GM10248 (cell line): Measurements from ENCODE around the gene TMEM120B.

Experiments used
- CTCF ChIA-PET: fragments of 300-600 bp; sonication (Branson Sonifier 250); formaldehyde crosslinking; extraction: SDS; loops from one replicate; lab custom pipeline; 2021; ENCODE audit warnings: antibody characterized with exemption; lab: Yijun Ruan, JAX
- POLR2A ChIA-PET: fragments of 350-650 bp; sonication (Branson Sonifier 250); formaldehyde crosslinking; extraction: SDS; loops from one replicate; lab custom pipeline; 2020; ENCODE audit warnings: antibody characterized with exemption; lab: Yijun Ruan, JAX
- DNase-seq: peaks from one replicate; pipeline ENCODE4 v3.0.0; 2012; ENCODE audit errors: extremely low spot score
- CTCF ChIP-seq: IDR thresholded peaks from 2 replicates; pipeline ENCODE4 v1.5.1; 2012; ENCODE audit warnings: mild to moderate bottlenecking, low read depth; ENCODE audit errors: extremely low read depth, missing control alignments, control extremely low read depth

Gene TMEM120B

GRCh38 chr12:121783766-121784165 is 71.2 kb downstream of the TMEM120B start:
- ChIA-PET CTCF (interaction anchor here (1.7 to 23.3 kb wide), 3 partner anchors 10 to 28 kb away, joined by 9 to 533 read pairs (median 48); partner anchors contain the start of gene RHOF), POLR2A (no interaction called here)
- no peak for DNase-seq
- TF ChIP-seq CTCF = no peak

- TF ChIP-seq CTCF = no peak
- CTCF ChIA-PET = interaction anchor here (1.5 to 23.3 kb wide), 4 partner anchors 8 to 27 kb away, joined by 4 to 533 read pairs (median 28); partner anchors contain the start of gene RHOF
- DNase-seq = no peak
- POLR2A ChIA-PET = no interaction called here
Measured at GRCh38 chr12:121784460-121784859, 71.9 kb downstream of the TMEM120B start.

GRCh38 chr12:121786440-121786825 is 73.9 kb downstream of the TMEM120B start:
- DNase-seq = no peak
- POLR2A ChIA-PET = interaction anchor here (0.6 kb wide), 1 partner anchor 106 kb away, joined by 3 read pairs; no protein-coding TSS in a partner anchor
- CTCF ChIA-PET = interaction anchor here (1.1 to 23.3 kb wide), 4 partner anchors 9 to 25 kb away, joined by 3 to 533 read pairs (median 33); partner anchors contain the start of gene RHOF
- TF ChIP-seq CTCF = no peak

GRCh38 chr12:121787063-121788025 is 74.8 kb downstream of the TMEM120B start:
- ChIA-PET CTCF (interaction anchor here (1.1 to 23.3 kb wide), 5 partner anchors 9 to 24 kb away, joined by 3 to 533 read pairs (median 18); partner anchors contain the start of gene RHOF), POLR2A (interaction anchor here (0.5 to 0.6 kb wide), 3 partner anchors 11 to 386 kb away, joined by 3 to 5 read pairs (median 4); no protein-coding TSS in a partner anchor)
- no peak for DNase-seq

GRCh38 chr12:121788176-121788818 is 75.7 kb downstream of the TMEM120B start:
- ChIA-PET POLR2A (interaction anchor here (0.5 to 0.6 kb wide), 2 partner anchors 10 to 387 kb away, joined by 4 to 5 read pairs; no protein-coding TSS in a partner anchor), CTCF (interaction anchor here (1.5 to 23.3 kb wide), 4 partner anchors 8 to 23 kb away, joined by 8 to 533 read pairs (median 33); partner anchors contain the start of gene RHOF)
- DNase-seq = no peak
- TF ChIP-seq CTCF = no peak

More at GRCh38 chr12:121787063-121788025, 74.8 kb downstream of the TMEM120B start:
- no peak for TF ChIP-seq CTCF

GRCh38 chr12:121789233-121789781 is 76.8 kb downstream of the TMEM120B start:
- DNase-seq = no peak
- ChIA-PET POLR2A (no interaction called here), CTCF (interaction anchor here (0.8 to 14.7 kb wide), 4 partner anchors 12 to 102 kb away, joined by 3 to 565 read pairs (median 268); partner anchors contain the start of gene SETD1B)
- no peak for TF ChIP-seq CTCF
